ENCODE data around the gene IL1RL2.

The IL1RL2 gene

DNA sequence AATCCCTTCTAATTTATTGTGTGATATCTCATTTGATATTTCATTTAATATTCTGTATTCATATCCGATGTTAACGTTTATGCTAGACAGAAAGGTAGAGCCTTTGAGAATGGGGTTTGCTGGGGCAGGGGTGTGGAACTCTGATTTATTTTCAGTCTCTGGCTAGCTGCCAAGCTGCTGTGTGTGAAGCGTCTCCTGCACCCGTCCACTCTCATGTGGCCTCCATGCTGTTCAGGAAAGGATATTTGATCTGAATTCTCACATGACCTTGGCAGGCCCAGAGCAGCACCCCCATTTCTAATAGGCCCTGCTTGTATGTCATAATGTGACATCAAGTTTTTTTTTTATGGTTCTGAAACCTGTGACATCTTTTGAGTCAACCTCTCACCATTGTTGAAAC, 42.7 kb upstream of the IL1RL2 start:
- H3K27ac ChIP-seq (ENCODE audit: insufficient read depth, low read length, poor library complexity, severe bottlenecking), result no peak overlapping the region

DNA sequence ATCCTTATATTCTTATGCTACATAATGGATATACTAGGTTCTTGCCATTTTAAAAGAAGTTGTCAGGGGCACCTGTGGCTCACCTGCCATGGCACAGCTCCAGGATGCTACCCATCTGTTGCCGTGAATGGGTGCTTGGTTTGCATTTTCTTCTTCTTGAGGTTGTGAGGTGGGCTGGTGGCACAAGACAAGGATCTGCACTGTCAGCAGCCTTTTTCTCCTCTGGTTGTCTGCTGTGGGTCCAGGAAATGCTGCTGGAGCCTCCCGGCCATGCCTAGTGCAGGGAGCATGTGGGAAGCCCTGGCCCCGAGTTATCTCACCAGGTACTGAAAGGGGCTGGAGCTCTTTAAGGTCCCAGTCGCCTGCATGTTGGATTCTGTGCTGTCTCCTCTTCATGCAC, 41.7 kb upstream of the IL1RL2 start:
- Histone ChIP-seq H3K27ac (ENCODE audit: insufficient read depth, low read length, poor library complexity, severe bottlenecking) (no peak overlapping the region), H3K27me3 (replicated peaks; ENCODE audit: control insufficient read depth, insufficient read depth, low read length, poor library complexity, severe bottlenecking) (peaks cover 2% of the 10 kb centered on the region), H3K9me3 (ENCODE audit: control insufficient read depth, low read length) (peaks cover 8% of the 10 kb centered on the region), H3K36me3 (ENCODE audit: control insufficient read depth, insufficient read depth, low read length) (no peaks in the 10 kb centered on the region), H3K4me1 (ENCODE audit: control insufficient read depth, insufficient read depth, low read length, poor library complexity, severe bottlenecking) (no peaks in the 10 kb centered on the region), H3K4me3 (ENCODE audit: insufficient read depth, low read depth, low read length, poor library complexity, severe bottlenecking) (no peak overlapping the region)
- DNase-seq, result no peak

More for the DNA sequence above, 42.7 kb upstream of the IL1RL2 start:
- Histone ChIP-seq H3K9me3 (ENCODE audit: control insufficient read depth, low read length) (peaks cover 6% of the 10 kb centered on the region), H3K27me3 (replicated peaks; ENCODE audit: control insufficient read depth, insufficient read depth, low read length, poor library complexity, severe bottlenecking) (peaks cover 2% of the 10 kb centered on the region), H3K36me3 (ENCODE audit: control insufficient read depth, insufficient read depth, low read length) (no peaks in the 10 kb centered on the region), H3K4me3 (ENCODE audit: insufficient read depth, low read depth, low read length, poor library complexity, severe bottlenecking) (no peak overlapping the region), H3K4me1 (ENCODE audit: control insufficient read depth, insufficient read depth, low read length, poor library complexity, severe bottlenecking) (no peaks in the 10 kb centered on the region)
- no peak for DNase-seq

DNA sequence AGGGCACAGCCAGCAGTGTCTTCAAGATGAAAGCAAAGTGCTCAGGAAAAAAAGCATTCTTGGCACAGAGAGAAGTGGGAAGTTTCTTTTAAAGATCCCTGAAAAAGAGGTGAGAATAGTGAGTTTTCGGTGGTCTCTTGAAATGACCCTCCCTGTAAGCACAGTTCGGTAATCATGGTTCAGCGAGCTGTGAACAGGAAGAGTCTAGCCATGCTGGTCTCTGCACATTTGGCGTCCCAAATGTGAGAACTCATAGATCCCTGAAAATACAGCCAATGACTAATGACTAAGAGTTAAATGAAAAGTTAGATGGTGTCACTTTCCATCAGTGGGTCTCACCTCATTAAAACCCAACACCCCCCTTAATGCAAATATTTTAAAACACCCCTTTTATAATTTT, 40.9 kb upstream of the IL1RL2 start:
- H3K9me3 ChIP-seq (ENCODE audit: control insufficient read depth, low read length), result peaks cover 8% of the 10 kb centered on the region
- no peak overlapping the region for H3K4me3 ChIP-seq (ENCODE audit: insufficient read depth, low read depth, low read length, poor library complexity, severe bottlenecking)
- H3K4me1 ChIP-seq (ENCODE audit: control insufficient read depth, insufficient read depth, low read length, poor library complexity, severe bottlenecking), result no peaks in the 10 kb centered on the region
- H3K36me3 ChIP-seq (ENCODE audit: control insufficient read depth, insufficient read depth, low read length), result no peaks in the 10 kb centered on the region
- peaks cover 2% of the 10 kb centered on the region for H3K27me3 ChIP-seq (replicated peaks; ENCODE audit: control insufficient read depth, insufficient read depth, low read length, poor library complexity, severe bottlenecking)
- DNase-seq, result no peak
- H3K27ac ChIP-seq (ENCODE audit: insufficient read depth, low read length, poor library complexity, severe bottlenecking), result no peak overlapping the region

DNA sequence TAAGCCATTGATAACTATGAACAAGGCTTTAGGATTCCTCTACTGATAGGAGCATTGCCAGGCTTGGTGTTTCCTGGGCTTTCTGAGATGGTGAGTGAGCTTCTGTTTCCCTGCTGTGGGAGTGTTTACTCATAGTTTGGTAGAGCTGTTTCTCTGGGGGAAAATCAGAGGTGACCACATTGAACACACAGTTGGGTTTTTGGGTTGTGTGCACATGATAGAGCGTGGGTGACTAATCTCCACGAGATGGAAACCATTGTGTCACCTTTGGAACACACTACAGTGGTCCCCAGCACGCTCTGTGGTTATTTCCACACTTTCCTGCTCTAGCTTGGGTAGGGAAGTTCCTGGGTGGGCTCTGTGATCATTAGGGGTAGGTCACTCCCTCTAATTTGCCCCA, 38.9 kb upstream of the IL1RL2 start:
- Histone ChIP-seq H3K27ac (ENCODE audit: insufficient read depth, low read length, poor library complexity, severe bottlenecking) (no peak overlapping the region), H3K4me3 (ENCODE audit: insufficient read depth, low read depth, low read length, poor library complexity, severe bottlenecking) (no peak overlapping the region), H3K9me3 (ENCODE audit: control insufficient read depth, low read length) (peaks cover 8% of the 10 kb centered on the region), H3K27me3 (replicated peaks; ENCODE audit: control insufficient read depth, insufficient read depth, low read length, poor library complexity, severe bottlenecking) (peaks cover 2% of the 10 kb centered on the region), H3K36me3 (ENCODE audit: control insufficient read depth, insufficient read depth, low read length) (no peaks in the 10 kb centered on the region), H3K4me1 (ENCODE audit: control insufficient read depth, insufficient read depth, low read length, poor library complexity, severe bottlenecking) (no peaks in the 10 kb centered on the region)
- no peak for DNase-seq

DNA sequence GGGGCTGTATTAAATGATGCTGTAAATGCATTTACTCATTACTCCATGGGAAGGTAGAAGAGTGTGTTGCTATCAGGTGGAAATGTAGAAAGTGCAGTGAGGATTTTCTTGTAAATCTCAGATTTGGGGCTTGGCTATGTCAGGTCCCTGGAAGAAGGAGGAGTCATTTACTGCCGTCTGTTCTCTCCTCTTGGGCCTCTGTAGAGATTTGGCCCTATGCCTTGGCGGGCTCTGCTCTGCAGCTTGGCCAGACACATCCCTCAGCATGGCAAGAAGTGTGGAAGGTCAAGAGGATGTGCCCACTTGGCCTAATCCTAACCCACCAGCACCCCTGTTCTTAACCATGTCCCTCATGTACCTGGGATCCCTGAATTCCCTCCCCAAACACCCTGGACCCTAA, 37.6 kb upstream of the IL1RL2 start:
- Histone ChIP-seq H3K4me1 (ENCODE audit: control insufficient read depth, insufficient read depth, low read length, poor library complexity, severe bottlenecking) (no peaks in the 10 kb centered on the region), H3K27me3 (replicated peaks; ENCODE audit: control insufficient read depth, insufficient read depth, low read length, poor library complexity, severe bottlenecking) (no peaks in the 10 kb centered on the region), H3K9me3 (ENCODE audit: control insufficient read depth, low read length) (peaks cover 8% of the 10 kb centered on the region), H3K36me3 (ENCODE audit: control insufficient read depth, insufficient read depth, low read length) (no peaks in the 10 kb centered on the region), H3K27ac (ENCODE audit: insufficient read depth, low read length, poor library complexity, severe bottlenecking) (no peak overlapping the region), H3K4me3 (ENCODE audit: insufficient read depth, low read depth, low read length, poor library complexity, severe bottlenecking) (no peak overlapping the region)
- DNase-seq, result no peak

DNA sequence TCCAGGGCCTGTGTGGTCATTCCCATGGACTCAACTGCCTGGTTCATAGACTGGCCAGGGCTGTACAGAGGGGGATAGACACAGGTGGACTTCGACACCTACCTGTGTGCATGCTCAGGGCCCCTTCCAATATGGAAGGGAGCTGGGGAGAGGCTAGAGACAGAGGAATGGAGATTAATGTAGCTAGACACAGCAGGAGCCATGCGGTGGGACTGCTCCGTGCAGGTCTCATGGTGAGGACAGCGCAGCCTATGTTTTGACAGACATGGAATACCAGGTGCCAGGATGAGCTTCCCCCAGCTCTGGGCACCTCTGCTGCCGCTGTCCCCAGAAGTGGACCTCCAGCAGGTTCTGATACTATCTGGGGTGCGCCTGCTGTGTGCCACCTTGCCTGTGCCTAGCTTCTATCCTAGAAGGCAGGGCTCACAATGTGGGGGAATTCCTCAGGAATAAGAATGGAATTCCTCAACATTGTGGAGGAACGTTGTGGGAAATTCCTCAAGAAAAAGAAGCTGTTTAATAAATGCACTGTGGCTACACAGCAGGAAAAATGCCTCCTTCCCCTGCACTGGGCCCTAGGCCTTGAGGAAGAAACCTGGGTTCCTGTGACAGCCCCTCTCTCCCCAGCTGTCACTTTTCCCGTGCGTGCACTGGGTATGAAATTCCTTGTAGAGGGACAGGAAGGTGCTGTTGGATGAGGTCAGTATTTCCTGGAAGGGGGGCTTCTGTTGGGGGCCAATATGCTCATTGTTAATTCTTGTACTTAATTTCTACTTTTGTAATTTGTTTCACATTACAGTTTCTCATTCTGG, 37.0 kb upstream of the IL1RL2 start:
- DNase-seq, result no peak
- Histone ChIP-seq H3K27ac (ENCODE audit: insufficient read depth, low read length, poor library complexity, severe bottlenecking) (no peak overlapping the region), H3K36me3 (ENCODE audit: control insufficient read depth, insufficient read depth, low read length) (no peaks in the 10 kb centered on the region), H3K27me3 (replicated peaks; ENCODE audit: control insufficient read depth, insufficient read depth, low read length, poor library complexity, severe bottlenecking) (no peaks in the 10 kb centered on the region), H3K4me1 (ENCODE audit: control insufficient read depth, insufficient read depth, low read length, poor library complexity, severe bottlenecking) (no peaks in the 10 kb centered on the region), H3K4me3 (ENCODE audit: insufficient read depth, low read depth, low read length, poor library complexity, severe bottlenecking) (no peak overlapping the region), H3K9me3 (ENCODE audit: control insufficient read depth, low read length) (peaks cover 8% of the 10 kb centered on the region)

DNA sequence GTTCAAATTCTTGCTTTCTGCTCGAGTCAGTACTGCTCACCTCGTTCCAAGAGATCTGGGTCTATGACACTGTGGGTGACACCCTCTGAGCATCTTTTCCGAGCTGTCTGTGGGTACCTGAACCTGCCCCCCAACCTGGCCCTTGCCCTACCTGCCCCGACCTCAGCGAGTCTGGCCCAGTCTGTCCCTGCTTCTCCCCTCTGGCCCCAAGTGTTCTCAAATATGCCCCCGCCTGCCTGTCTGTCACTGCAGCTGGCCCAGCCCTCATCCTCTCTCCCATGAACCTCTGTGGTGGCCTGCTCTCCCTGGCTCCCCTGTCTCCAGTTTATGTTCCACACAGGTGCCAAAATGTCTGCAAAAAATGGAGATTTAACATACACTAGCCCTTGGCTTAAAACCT, 32.5 kb upstream of the IL1RL2 start:
- Histone ChIP-seq H3K9me3 (ENCODE audit: control insufficient read depth, low read length) (no peaks in the 10 kb centered on the region), H3K36me3 (ENCODE audit: control insufficient read depth, insufficient read depth, low read length) (no peaks in the 10 kb centered on the region), H3K27ac (ENCODE audit: insufficient read depth, low read length, poor library complexity, severe bottlenecking) (no peak overlapping the region), H3K27me3 (replicated peaks; ENCODE audit: control insufficient read depth, insufficient read depth, low read length, poor library complexity, severe bottlenecking) (no peaks in the 10 kb centered on the region), H3K4me3 (ENCODE audit: insufficient read depth, low read depth, low read length, poor library complexity, severe bottlenecking) (no peak overlapping the region), H3K4me1 (ENCODE audit: control insufficient read depth, insufficient read depth, low read length, poor library complexity, severe bottlenecking) (no peaks in the 10 kb centered on the region)
- no peak for DNase-seq

DNA sequence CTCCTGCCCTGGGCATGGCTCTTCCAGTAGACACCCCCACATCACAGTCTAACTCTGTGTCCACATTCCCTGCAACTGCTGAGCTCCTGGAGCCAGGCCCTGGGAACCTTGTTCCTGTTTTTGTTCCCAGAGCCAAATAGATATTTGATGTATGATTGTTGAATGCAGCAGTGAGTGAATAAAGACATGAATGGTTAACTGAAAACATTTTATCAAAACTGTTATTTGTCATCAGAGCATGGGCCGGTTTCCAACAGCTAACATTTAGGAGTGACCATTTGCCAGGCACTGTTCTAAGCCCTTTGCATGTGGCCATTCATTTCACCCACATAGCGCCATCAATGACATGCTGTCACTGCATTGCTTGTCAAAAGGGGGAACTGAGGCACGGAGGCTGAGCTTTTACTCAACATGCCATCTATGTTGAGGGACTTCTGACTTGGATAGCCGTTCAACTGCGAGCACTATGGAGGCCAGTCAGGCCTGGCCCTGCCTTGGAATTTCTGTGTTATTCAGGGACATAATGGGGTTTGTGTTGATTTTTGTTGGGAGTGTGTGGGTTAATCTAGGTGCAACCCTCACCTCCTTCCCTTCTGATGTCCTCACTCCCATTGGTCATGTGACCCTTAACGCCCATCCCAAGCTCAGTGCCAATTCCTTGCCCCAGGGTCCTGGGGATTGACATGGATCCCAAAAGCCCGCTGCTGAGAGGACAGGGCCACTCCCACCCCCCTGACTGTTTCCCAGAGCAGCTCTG, 31.7 kb upstream of the IL1RL2 start:
- Histone ChIP-seq H3K27me3 (replicated peaks; ENCODE audit: control insufficient read depth, insufficient read depth, low read length, poor library complexity, severe bottlenecking) (no peaks in the 10 kb centered on the region), H3K27ac (ENCODE audit: insufficient read depth, low read length, poor library complexity, severe bottlenecking) (no peak overlapping the region), H3K9me3 (ENCODE audit: control insufficient read depth, low read length) (no peaks in the 10 kb centered on the region), H3K4me1 (ENCODE audit: control insufficient read depth, insufficient read depth, low read length, poor library complexity, severe bottlenecking) (no peaks in the 10 kb centered on the region), H3K4me3 (ENCODE audit: insufficient read depth, low read depth, low read length, poor library complexity, severe bottlenecking) (no peak overlapping the region), H3K36me3 (ENCODE audit: control insufficient read depth, insufficient read depth, low read length) (no peaks in the 10 kb centered on the region)
- DNase-seq, result no peak

DNA sequence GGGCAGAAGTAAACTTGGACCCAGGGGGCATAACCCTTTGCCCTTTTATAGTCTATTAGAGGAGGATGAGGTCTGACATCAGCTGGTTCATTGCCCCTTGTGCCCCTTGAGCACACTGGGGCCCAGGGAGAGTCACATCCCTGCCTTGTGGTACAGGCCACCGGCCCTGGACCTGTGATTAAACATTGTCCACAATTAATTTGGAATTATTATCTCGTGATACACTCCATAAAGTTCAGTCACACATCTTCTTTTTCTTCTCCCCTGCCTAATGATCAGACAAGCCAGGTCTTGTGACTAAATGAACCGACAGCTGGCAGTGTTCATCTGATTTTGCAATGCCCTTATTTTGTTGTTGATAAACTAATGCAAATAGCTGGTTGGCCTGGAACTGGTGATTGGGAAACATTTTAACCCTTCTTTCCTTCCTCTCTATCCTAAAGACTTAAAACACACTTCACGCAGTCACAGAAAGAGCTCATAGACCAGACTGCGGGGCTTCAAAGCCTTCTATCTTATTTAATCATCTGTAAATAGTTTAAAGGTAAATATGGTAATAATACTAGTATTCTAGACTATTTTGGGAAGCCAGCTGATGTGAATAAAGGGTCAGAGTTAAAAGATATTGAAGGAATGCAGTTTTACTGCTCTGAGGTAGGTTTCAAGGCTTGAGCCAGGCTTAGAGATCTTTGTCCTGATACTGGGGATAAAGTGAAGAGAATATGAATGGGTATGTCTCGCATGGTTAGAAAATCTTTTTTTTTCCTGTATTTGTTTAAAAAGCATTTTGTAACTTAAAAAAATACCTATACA, 30.9 kb upstream of the IL1RL2 start:
- no peak for DNase-seq
- Histone ChIP-seq H3K4me3 (ENCODE audit: insufficient read depth, low read depth, low read length, poor library complexity, severe bottlenecking) (no peak overlapping the region), H3K36me3 (ENCODE audit: control insufficient read depth, insufficient read depth, low read length) (no peaks in the 10 kb centered on the region)

More for the DNA sequence above, 30.9 kb upstream of the IL1RL2 start:
- Histone ChIP-seq H3K4me1 (ENCODE audit: control insufficient read depth, insufficient read depth, low read length, poor library complexity, severe bottlenecking) (no peaks in the 10 kb centered on the region), H3K27ac (ENCODE audit: insufficient read depth, low read length, poor library complexity, severe bottlenecking) (no peak overlapping the region), H3K9me3 (ENCODE audit: control insufficient read depth, low read length) (no peaks in the 10 kb centered on the region), H3K27me3 (replicated peaks; ENCODE audit: control insufficient read depth, insufficient read depth, low read length, poor library complexity, severe bottlenecking) (no peaks in the 10 kb centered on the region)

All from effector memory CD4-positive, alpha-beta T cell (primary cell).